Prostate gland (tissue), 2 donors: ENCODE data around the gene CDH22. TPM values are rescaled to one million over a fixed set of nuclear protein-coding genes. Genes with fewer than 3 reads are reported as not detected.

Experiments used
- DNase-seq: peaks from one replicate; pipeline ENCODE4 v3.0.0-alpha.2; 2019; ENCODE audit warnings: low spot score
- H3K27ac ChIP-seq, 2 donors: fragments of 200-600 bp; sonication (generic); 2 replicates each; pipeline ENCODE4 v1.5.1; 2017 to 2019
- H3K27me3 ChIP-seq: fragments of 200-600 bp; sonication (generic); replicated peaks from 2 replicates; pipeline ENCODE4 v1.5.1; 2019; ENCODE audit not compliant: insufficient read depth
- H3K36me3 ChIP-seq, 2 donors: fragments of 200-600 bp; sonication (generic); 1 replicate in 1 of 2; 2 replicates in 1 of 2; pipeline versions ENCODE4 v1.5.1 to v1.8.1; 2017 to 2019
- H3K4me1 ChIP-seq: fragments of 200-600 bp; sonication (generic); replicated peaks from 2 replicates; pipeline ENCODE4 v1.5.1; 2019
- H3K4me3 ChIP-seq, 2 donors: fragments of 200-600 bp; sonication (generic); 2 replicates each; pipeline ENCODE4 v1.5.1; 2017 to 2019
- H3K9me3 ChIP-seq: fragments of 200-600 bp; sonication (generic); 2 replicates; pipeline ENCODE4 v1.5.1; 2017
- POLR2A ChIP-seq: fragments of 450-650 bp; IDR thresholded peaks from one replicate; pipeline ENCODE4 v1.6.1; 2016; ENCODE audit warnings: antibody characterized with exemption, mild to moderate bottlenecking
- POLR2AphosphoS5 ChIP-seq: sonication (generic); formaldehyde crosslinking; IDR thresholded peaks from one replicate; pipeline ENCODE4 v1.6.1; 2017; ENCODE audit warnings: antibody characterized with exemption
- WGBS: methylation state at CpG from one replicate; pipeline ENCODE4 v1.1.5; 2018; 5-methylcytosine and 5-hydroxymethylcytosine counted together
- intact Hi-C: fragments of 100-400 bp; cut with DNase I; formaldehyde crosslinking; loops from one replicate; pipeline ENCODE4 v1.14.2; 2022
- total RNA-seq, 2 donors: library from RNA; depleted of rRNA; stranded (reverse); fragments of >200 nt; gene quantifications; one replicate each; pipeline ENCODE4 v1.1.0, GENCODE V29; 2016
- TF ChIP-seq, protein P1 (sequence below), 4 experiments: fragments of 200-600 bp in 2 of 4; fragments of 450-650 bp in 2 of 4; sonication (generic) in 2 of 4; IDR thresholded peaks; 1 replicate in 3 of 4; 2 replicates in 1 of 4; pipeline ENCODE4 v1.5.1; 2016 to 2019; ENCODE audit warnings: antibody characterized with exemption in 4 of 4, mild to moderate bottlenecking in 2 of 4, moderate library complexity in 2 of 4

The CDH22 gene
- total RNA-seq, 2 donors from 2014 or later, result 1.9 to 3.3 TPM

DNA sequence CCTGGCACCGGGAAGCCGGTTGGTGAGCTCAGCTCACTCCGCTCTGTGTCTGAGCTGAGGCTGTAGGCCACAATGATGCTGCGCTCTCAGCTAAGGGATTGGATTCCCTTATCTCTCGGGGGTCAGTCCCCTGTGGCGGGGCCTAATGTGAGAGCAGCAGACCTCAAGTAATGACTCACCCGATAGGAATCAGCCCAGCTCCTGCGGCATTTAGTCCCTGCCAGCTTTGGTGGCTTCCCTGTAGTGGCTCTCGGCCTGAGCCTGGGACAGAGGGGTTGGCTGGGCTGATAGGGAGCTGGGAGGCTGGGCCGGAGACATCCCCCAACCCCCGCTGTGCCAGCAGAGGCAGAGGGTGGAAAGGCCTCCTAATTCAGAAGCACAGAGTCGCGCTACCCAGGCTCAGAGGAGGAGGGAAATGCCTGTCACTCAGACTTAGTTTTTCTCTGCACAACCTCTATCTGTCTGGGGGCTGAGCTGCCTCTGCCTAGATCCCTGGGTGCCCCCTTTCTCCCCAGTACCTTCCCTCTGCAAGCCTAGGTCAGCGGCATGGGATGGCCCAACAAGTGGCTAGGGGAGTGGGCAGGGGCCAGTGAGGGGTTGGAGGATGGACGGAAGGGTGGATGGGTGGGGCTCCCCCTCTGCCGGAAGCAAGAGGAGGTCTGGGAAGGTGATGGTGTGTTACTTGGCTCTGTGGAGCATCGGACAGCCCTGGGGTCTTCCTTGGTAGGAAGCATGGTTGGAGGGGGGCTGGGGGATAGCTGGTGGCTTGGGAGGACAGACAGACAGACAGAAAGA lies 92.2 kb downstream of the CDH22 start:
- intact Hi-C loops, result no loop called here
- peaks cover 3% of the 10 kb centered on the region for H3K27me3 ChIP-seq

DNA sequence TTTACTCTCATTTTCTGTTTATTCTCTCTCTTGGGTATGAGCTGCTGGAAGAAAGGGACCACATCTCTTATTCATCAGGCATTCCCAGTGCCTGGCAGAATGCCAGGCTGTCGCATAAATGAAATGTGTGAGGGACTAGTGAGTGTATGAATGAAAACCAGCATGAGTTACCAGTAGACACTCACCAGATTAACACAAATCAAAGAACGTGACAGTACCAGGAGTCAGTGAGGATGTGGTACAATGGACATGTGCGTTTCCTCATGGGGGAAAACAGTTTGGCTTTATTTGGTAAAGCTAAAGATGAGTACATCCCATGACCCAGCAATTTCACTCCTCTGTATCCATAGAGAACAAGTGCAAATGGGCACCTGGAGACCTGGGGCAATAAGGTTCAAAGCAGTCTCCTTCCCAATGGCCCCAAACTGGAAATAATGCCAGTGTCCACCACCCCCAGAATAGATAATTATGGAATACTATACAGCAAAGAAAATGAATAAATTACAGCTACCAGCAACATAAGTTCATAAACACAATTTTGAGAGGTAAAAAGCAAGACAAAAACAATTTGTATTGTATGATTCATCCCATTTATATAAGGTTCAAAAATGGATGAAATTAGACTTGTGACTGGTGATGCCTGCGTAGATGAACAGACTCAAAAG lies 93.3 kb downstream of the CDH22 start:
- no peak for DNase-seq
- H3K4me1 ChIP-seq, result no peaks in the 10 kb centered on the region
- H3K36me3 ChIP-seq, result no peaks in the 10 kb centered on the region
- 67% methylated on average over 4 of the region's 4 CpGs for WGBS
- peaks cover 3% of the 10 kb centered on the region for H3K27me3 ChIP-seq
- no peak overlapping the region for H3K27ac ChIP-seq
- H3K4me3 ChIP-seq, result no peak overlapping the region
- intact Hi-C loops, result no loop called here
- H3K9me3 ChIP-seq, result no peaks in the 10 kb centered on the region
- TF ChIP-seq, protein P1, sequence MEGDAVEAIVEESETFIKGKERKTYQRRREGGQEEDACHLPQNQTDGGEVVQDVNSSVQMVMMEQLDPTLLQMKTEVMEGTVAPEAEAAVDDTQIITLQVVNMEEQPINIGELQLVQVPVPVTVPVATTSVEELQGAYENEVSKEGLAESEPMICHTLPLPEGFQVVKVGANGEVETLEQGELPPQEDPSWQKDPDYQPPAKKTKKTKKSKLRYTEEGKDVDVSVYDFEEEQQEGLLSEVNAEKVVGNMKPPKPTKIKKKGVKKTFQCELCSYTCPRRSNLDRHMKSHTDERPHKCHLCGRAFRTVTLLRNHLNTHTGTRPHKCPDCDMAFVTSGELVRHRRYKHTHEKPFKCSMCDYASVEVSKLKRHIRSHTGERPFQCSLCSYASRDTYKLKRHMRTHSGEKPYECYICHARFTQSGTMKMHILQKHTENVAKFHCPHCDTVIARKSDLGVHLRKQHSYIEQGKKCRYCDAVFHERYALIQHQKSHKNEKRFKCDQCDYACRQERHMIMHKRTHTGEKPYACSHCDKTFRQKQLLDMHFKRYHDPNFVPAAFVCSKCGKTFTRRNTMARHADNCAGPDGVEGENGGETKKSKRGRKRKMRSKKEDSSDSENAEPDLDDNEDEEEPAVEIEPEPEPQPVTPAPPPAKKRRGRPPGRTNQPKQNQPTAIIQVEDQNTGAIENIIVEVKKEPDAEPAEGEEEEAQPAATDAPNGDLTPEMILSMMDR (IDR thresholded peaks at IDR 0.05), result no peak
- TF ChIP-seq POLR2A, result no peak

More for the DNA sequence above, 92.2 kb downstream of the CDH22 start:
- TF ChIP-seq POLR2A, result no peak
- H3K4me3 ChIP-seq, result no peak overlapping the region
- no peak for DNase-seq
- H3K9me3 ChIP-seq, result no peaks in the 10 kb centered on the region
- 43% methylated on average over 16 of the region's 17 CpGs for WGBS
- no peaks in the 10 kb centered on the region for H3K4me1 ChIP-seq
- no peak overlapping the region for H3K27ac ChIP-seq
- no peaks in the 10 kb centered on the region for H3K36me3 ChIP-seq

DNA sequence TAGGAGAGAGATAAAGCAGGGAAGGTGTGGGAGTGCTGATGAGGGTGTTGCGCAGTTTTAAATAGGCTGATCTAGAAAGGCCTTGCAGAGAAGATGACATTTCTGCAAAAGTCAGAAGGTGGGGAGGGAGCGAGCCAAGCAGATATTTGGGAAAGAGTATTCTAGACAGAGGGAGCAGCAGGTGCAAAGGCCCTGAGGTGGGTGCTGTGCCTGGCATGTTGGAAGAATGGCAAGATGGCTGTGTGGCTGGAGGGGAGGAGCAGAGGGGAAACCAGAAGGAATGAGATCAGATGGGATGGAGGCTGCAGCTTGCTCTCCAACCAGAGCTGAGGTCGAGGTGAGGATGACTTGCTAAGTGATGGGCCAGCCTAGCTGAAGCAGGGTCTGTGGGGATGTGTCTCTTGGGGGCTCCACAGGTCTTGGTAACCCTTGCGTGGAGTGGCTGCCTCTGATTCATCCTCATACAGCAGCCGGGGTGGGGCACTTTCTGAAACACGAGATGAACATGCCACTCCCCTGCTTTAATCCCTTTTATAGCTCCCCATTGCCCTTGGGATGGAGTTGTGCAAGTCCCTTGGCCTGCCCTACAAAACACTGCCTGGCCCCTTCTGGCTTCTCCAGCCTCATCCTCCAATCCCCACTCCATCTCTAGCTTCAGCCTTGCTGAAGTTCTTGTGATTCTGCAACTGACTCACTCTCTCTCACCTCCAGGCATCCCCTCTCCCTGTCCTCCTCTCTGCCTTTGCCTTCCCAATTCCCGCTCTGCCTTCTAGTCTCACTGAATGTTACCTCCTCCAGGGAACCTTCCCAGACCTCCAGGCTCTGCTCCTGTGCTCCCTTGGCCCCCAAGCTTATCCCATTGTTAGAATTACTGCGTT lies 94.1 kb downstream of the CDH22 start:
- H3K4me3 ChIP-seq, result no peak overlapping the region
- no peaks in the 10 kb centered on the region for H3K36me3 ChIP-seq
- intact Hi-C loops, result no loop called here
- H3K27ac ChIP-seq, result no peak overlapping the region
- H3K4me1 ChIP-seq, result no peaks in the 10 kb centered on the region
- H3K27me3 ChIP-seq, result peaks cover 3% of the 10 kb centered on the region
- no peaks in the 10 kb centered on the region for H3K9me3 ChIP-seq
- DNase-seq, result no peak
- WGBS, result 65% methylated on average over 8 of the region's 8 CpGs
- TF ChIP-seq POLR2AphosphoS5, result no peak
- no peak for TF ChIP-seq POLR2A
- TF ChIP-seq, protein P1 (IDR thresholded peaks at IDR 0.05), result no peak

DNA sequence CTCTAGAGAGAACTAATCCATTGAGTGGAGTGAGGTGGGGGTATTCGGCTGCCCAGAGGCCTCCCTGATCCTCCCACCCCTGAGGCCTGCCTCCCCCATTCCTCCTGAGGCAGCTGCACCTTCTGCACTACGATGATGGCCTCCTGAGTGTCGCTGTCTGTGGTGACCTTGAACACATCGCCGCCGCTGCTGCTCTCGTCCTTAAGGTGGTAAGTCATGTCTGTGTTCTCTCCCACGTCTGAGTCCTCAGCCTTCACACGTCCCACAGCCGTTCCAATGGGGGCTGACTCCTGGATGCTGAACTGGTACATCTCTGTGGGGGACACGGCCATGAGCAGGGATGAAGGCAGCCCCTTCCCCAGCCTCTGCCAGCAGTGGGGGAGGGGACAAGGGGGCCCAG lies 95.4 kb downstream of the CDH22 start:
- intact Hi-C loops, result no loop called here

More for the DNA sequence above, 95.4 kb downstream of the CDH22 start:
- no peaks in the 10 kb centered on the region for H3K9me3 ChIP-seq
- H3K4me3 ChIP-seq, result no peak overlapping the region
- no peak overlapping the region for H3K27ac ChIP-seq
- DNase-seq, result no peak
- H3K27me3 ChIP-seq, result peaks cover 3% of the 10 kb centered on the region
- 74% methylated on average over 11 of the region's 11 CpGs for WGBS
- TF ChIP-seq POLR2A (no peak), POLR2AphosphoS5 (no peak)
- TF ChIP-seq, protein P1 (IDR thresholded peaks at IDR 0.05), result no peak
- H3K36me3 ChIP-seq, result no peaks in the 10 kb centered on the region
- no peaks in the 10 kb centered on the region for H3K4me1 ChIP-seq
